ENCODE data around the gene MARCHF9.
"Not testable (repeated sequence)": the region's sequence is repeated elsewhere in the genome, so short reads cannot be mapped to it uniquely, and the experiment has no call there.

MARCHF9 gene

GRCh38 chr12:57754411-57755193 is at the start of gene MARCHF9:
TSS of gene MARCHF9 (plus strand) at chr12:57755103. CDS start at chr12:57755529, 426 bp downstream.
- DNase-seq (ENCODE audit: low spot score): peak; percentile 85

DNA sequence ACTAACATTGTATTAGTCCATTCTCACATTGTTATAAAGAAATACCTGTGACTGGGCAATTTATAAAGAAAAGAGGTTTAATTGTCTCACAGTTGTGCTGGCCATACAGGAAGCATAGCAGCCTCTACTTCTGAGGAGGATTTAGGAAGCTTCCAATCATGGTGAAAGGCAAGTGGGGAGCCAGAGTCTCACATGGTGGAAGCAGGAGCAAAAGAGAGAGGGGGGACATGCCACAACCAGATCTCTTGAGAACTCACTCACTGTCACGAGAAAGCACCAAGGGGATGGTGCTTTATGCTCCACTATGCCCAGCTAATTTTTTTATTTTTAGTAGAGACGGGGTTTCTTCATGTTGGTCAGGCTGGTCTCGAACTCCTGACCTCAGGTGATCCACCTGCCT is 47.7 kb upstream of the MARCHF9 start:
- DNase-seq (ENCODE audit: low spot score): no peak

DNA sequence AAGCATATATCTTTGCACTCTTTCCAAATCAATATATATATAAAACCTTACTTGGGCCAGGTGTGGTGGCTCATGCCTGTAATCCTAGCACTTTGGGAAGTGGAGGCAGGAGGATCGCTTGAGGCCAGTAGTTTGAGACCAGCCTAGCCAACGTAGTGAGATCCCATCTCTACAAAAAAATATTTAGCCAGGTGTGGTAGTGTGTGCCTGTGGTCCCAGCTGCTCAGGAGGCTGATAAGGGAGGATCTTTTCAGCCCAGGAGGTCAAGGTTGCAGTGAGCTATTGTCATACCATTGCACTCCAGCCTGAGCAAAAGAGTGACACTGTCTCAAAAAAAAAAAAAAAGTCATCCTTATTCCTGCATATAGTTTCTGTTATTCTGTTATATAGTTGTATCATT is 46.6 kb upstream of the MARCHF9 start:
- DNase-seq (ENCODE audit: low spot score): no peak

DNA sequence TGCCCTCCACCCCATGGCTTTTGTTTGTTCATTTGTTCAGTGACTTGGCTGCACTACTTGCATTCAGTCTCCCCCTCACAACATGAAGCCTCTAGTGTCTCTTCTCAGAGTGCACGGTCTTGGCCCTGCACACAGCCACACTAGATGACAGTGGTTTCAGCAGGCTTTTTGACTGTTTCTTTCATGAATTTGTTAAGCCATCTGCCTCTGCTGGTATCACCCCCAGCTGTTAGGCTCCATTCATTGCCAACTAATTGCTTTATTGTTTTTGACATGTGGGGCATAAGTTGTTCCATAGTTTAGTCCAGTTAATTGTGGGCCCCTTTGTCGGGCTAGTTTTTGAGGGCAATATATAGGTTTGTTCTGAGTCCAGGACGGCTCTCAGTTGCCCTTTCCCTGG is 42.2 kb upstream of the MARCHF9 start:
- no peak for DNase-seq (ENCODE audit: low spot score)

DNA sequence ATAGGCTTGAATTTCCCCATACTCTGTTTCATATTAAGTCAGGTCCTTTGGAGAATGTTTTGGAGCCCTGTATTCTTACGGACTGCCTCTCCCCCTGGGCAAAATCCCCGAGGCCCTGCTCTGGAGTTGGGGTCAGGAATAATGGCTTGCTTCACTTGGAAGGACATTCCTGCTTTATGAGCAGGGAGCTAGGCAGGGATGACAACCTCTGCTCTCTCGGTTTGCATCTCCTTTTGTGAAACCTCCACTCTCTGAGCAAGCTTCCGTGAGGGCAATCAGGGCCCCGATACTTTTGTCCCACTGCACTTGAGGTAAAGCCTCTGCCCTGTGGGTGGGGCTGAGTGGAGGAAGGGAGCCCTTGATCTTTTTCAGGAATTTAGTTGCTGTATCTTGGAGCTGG is 41.7 kb upstream of the MARCHF9 start:
- no peak for DNase-seq (ENCODE audit: low spot score)

DNA sequence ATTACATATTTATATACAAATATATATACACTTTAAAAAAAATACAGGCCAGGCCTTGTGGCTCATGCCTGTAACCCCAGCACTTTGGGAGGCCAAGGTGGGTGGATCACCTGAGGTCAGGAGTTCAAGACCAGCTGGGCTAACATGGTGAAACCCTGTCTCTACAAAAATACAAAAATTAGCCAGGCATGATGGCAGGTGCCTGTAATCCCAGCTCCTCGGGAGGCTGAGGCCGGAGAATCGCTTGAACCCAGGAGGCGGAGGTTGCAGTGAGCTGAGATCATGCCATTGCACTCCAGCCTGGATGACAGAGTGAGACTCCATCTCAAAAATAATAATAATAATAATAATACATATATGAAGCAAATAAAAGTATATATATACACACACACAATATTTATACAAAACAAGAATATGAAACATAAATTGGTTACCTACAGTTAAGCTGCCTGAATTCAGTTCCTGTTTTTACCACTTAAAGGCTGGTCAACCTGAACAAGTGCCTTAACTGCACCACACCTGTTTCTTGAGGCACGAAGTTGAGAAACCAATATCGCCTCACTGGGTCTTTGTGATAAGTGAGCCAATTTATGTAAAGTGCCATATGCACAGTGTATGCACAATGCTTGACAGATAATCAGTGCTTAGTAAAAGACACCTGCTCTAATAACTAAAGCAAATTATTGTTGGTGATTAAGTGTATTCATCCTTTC is 39.7 kb upstream of the MARCHF9 start:
- not testable (repeated sequence) for DNase-seq (ENCODE audit: low spot score)

DNA sequence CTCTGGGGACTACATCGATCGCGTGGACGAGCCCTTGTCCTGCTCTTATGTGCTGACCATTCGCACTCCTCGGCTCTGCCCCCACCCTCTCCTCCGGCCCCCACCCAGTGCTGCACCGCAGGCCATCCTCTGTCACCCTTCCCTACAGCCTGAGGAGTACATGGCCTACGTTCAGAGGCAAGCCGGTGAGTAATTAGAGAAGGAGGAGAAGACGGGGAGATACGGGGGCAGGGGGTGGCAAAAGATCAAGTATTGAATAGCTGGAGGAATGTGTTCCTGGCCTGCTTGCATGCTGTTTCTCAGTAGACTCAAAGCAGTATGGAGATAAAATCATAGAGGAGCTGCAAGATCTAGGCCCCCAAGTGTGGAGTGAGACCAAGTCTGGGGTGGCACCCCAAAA is 39.1 kb upstream of the MARCHF9 start:
- DNase-seq (ENCODE audit: low spot score): no peak

- DNase-seq (ENCODE audit: low spot score): no peak
These were observed 38.6 kb upstream of the MARCHF9 start for GRCh38 chr12:57716305-57716704.

DNA sequence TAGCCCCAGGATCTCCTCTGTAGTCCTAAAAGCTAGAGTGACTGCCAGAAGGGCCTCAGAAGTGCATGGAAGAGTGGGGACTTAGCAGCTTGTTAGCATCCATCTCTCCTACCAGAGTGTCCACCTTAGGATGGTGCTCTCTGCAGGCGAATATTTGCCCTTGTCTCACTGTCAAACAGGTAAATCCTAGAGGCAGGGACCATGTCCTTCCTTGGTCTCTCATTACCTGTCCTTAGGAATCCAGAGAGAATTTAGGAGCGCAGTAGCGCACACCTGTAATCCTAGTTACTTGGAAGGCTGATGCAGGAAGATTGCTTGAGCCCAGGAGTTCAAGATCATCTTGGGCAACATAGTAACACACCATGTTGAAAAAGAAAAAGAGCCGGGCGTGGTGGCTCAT is 37.8 kb upstream of the MARCHF9 start:
- no peak for DNase-seq (ENCODE audit: low spot score)

DNA sequence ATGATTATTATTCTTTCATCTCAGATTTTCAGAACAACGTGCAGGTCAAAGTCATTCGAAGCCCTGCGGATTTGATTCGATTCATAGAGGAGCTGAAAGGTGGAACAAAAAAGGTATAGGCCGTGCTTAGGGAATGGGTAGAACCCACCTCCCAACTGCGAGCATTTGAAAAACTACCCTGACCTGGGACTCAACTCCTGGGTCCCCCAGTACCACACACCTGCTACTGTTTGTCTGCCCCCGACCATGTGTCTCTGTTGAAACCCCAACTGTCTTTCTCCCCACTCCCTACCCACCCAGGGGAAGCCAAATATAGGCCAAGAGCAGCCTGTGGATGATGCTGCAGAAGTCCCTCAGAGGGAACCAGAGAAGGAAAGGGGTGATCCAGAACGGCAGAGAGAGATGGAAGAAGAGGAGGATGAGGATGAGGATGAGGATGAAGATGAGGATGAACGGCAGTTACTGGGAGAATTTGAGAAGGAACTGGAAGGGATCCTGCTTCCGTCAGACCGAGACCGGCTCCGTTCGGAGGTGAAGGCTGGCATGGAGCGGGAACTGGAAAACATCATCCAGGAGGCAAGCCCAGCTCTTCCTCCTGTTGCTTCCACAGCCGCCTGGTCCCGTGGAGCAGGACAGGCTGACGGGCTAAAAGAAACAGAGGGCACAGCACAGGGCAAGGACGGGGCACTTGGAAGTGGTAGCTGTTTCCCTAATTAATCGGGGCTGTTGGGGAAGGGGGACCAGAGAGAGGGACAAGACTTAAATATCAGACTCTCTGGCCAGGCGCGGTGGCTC is 36.9 kb upstream of the MARCHF9 start:
- DNase-seq (ENCODE audit: low spot score): no peak

DNA sequence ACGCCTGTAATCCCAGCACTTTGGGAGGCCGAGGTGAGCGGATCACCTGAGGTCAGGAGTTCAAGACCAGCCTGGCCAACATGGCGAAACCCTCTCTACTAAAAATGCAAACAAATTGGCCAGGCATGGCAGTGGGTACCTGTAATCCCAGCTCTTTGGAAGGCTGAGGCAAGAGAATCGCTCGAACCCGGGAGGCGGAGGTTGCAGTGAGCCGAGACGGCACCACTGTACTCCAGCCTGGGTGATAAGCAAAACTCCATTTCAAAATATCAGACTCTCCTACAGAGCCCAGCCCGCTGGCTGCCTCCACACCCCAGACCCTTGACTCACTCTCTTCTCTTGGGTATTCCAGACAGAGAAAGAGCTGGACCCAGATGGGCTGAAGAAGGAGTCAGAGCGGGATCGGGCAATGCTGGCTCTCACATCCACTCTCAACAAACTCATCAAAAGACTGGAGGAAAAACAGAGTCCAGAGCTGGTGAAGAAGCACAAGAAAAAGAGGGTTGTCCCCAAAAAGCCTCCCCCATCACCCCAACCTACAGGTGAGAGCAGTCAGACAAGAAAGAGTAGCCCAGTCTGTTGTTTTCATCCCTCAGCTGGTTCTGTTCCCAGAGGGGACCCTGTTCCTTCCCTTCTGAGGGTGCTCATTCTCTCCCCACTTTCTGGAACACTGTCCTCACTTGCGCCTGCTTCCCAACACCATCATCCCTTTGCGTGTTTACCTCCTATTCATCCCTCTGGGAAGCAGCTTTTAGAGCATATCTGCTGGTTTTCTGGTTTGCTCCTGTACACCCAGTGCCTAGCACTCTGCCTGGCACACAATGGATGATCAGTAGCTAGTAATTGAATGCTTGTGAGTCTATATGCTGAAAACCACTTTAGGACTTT is 36.0 kb upstream of the MARCHF9 start:
- DNase-seq (ENCODE audit: low spot score): no peak

GRCh38 chr12:57719777-57720605 is 34.9 kb upstream of the MARCHF9 start:
- no peak for DNase-seq (ENCODE audit: low spot score)

GRCh38 chr12:57720606-57721595 is 34.0 kb upstream of the MARCHF9 start:
- DNase-seq (ENCODE audit: low spot score): no peak

GRCh38 chr12:57721846-57722608 is 32.9 kb upstream of the MARCHF9 start:
- not testable (repeated sequence) for DNase-seq (ENCODE audit: low spot score)

- peak; percentile 28 for DNase-seq (ENCODE audit: low spot score)
These were observed 31.9 kb upstream of the MARCHF9 start for GRCh38 chr12:57722716-57723629.

- DNase-seq (ENCODE audit: low spot score): no peak
These were observed 31.3 kb upstream of the MARCHF9 start for GRCh38 chr12:57723630-57723962.

- DNase-seq (ENCODE audit: low spot score): no peak
These were observed 30.6 kb upstream of the MARCHF9 start for GRCh38 chr12:57724003-57724935.
